Left lobe of liver (tissue), 2 donors: ENCODE data around the gene DDX1. TPM values are rescaled to one million over a fixed set of nuclear protein-coding genes. Genes with fewer than 3 reads are reported as not detected.
A peak's percentile ranks its signal among the peaks of the same experiment; 100 is the strongest.
"Not testable (repeated sequence)": the region's sequence is repeated elsewhere in the genome, so short reads cannot be mapped to it uniquely, and the experiment has no call there.

Experiments used
- ATAC-seq: fragments of 200-7000 bp; cut with Tn5 transposase; one replicate; pipeline ENCODE4 v1.9.1; 2020; ENCODE audit warnings: mild to moderate bottlenecking, moderate library complexity
- DNase-seq: peaks from one replicate; pipeline ENCODE4 v3.0.0-alpha.2; 2020; ENCODE audit warnings: low spot score
- total RNA-seq: library from RNA; stranded (reverse); gene quantifications from one replicate; pipeline ENCODE4 v1.2.1, GENCODE V29; 2021
- donor health status: DM: no; HTN: no; CAD: no; lungs with moderate emphysema.
- donor health status: DM: no; HTN: yes; CAD: no.

The DDX1 gene
- total RNA-seq, 1 donor from 2014 or later, result 33.0 TPM

DNA sequence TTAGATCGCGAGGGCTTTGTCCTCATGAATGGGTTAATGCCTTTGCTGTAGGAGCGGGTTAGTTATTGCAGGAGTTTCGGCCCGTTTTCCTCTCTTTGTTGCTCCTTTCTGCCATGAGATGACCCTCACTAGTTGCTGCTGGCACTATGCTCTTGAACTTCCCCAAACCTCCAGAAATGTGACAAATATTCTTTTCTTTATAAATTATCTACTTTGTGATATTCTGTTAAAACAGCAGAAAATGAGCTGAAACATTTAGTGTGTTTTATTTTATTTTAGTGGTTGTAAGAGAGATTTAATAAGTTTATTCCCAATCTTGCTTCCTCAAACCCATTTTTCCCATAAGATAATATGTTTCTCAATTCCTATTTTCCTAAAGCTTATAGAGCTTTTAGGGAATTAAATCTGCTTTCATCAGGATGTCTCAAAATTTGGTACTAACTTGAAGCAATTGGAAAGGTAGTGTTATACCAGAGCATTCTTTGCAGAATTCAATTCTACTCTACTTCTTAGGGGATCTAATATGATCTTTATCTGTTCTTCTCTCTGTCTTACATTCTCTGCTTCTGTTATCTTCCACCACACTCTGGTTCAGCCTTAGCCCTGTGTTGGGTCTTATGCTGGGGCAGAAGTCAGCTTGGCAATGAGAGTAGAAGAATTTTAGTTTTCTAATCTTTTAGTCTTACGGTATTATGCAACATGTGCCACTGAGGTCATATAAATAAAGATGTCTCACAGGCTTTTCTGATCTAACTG is 23.1 kb downstream of the DDX1 start:
- DNase-seq (no peak), ATAC-seq (peak; percentile 56)

DNA sequence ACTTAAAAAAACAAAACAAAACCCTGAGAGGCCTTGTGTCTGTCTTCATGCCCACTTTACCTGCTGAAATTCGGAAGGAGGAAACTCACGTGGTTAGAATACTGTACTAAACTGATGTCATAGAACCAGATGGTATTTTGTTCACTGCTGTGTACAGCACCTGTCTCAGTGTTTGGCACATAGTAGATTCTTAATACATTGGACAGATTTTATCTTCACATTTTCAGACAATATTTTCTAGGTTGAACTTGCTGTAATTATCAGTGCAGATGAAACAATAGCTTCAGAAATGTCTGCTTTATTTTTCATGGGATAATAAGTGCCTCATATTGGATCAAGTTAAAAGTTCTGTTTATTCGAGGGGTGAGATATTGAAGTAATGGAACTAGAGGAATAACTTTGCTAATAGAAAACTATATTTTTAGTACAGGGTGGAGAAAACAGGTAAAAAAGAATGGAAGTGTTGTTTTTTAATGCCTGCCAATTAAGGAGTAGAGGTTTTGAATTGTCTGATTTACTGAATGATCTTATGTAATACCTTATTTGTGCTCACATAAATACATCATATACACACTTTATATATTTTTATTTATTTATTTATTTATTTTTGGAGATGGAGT is 23.7 kb downstream of the DDX1 start:
- ATAC-seq, result no peak
- no peak for DNase-seq

DNA sequence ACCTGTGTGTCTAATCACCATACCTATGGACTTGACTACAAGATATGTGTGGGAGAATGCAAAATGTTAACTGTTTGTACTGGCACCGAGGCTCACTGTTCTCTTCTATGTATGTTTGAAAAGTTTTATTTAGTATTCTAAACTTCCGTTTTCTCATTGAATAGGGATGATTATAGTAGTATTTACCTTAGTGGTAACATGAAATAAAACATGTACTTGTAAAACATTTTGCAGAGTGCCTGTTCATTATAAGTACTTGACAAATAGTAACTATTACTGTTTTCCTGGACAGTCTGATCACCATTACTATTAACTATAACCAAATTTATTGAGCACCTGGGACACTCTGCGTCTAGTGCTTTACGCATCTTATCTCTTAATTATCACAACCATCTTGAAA is 24.8 kb downstream of the DDX1 start:
- no peak for ATAC-seq
- DNase-seq, result no peak

DNA sequence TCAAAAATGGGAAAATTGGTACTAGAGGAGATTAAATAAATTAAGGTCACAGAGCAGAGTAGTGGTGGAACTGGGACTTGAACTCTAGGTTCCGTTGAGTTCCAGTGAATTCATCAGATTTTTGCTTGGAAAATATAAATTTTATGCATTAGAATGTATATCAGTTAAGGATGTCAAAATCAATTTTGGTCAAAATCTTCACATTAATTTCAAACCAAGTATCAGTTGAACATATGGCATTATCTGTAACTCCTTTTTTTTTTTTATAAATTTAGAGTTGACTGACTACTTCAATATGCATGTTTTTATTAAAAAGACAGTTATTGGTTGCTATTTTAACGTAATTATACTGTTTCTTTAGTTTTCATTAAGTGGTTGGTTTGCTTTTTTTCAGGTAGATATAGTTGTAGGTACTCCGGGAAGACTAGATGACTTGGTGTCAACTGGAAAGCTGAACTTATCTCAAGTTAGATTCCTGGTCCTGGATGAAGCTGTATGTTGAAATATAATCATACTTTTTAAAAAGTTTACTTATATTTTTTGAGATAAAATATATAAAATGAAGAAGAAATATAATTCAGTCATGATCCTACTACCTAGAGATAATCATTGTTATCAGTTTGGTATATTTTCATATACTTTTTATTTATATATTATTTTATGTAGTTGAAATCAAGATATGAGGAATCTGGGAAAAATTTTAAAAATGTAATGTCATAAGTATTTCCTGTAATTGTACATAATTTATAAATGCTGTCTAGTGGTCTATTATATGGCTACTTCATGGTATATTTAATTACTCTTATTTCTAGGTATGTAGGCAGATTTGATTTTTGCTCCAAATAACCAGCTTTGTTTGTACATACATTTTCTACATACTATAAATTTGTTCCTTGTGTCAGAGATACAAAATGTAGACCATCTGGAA is 25.4 kb downstream of the DDX1 start:
- no peak for DNase-seq
- no peak for ATAC-seq

GRCh38 chr2:15617778-15618448 is 26.2 kb downstream of the DDX1 start:
- DNase-seq (no peak), ATAC-seq (no peak)

DNA sequence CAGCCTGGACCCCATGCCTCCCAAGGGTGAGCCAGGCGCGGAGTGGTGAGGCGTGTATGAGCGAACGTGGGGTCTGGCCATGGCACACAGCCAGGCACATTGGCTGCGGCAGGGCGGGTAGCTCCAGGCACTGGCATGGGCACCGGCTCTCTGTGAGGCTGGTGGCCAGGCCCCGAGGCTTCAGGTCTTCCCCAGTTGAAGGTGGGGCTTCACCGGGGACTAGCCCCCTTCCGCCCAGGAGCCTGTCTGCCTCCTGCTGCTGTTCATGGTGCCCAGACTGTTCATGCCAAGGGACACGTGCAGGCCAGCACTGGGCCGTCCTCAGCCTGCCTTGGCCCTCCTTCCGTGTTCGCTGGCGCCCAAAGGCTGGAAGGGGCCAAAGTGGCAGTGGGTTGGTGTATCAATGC is 26.8 kb downstream of the DDX1 start:
- ATAC-seq (no peak), DNase-seq (no peak)

DNA sequence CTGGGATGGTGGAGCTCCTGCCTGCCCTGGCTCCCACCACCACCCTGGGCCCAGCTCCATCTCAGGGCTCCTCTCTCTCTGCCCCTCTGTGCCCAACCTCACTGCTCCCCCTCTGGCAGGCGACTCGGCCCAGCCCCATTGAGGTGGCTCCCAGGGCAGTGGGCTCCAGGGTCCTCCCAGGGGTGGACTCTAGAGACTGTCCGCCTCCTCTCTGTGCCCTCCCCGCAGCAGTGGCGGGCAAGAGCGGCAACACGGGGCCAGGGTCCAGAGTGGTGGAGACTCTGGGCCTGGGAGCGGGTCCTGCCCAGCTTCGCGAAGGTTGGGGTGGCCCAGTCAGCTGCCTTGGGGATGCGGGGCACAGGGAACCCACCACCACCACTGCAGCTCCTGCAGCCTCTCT is 27.4 kb downstream of the DDX1 start:
- ATAC-seq (no peak), DNase-seq (no peak)

- DNase-seq (no peak), ATAC-seq (no peak)
Measured at GRCh38 chr2:15619510-15619909, 27.8 kb downstream of the DDX1 start.

DNA sequence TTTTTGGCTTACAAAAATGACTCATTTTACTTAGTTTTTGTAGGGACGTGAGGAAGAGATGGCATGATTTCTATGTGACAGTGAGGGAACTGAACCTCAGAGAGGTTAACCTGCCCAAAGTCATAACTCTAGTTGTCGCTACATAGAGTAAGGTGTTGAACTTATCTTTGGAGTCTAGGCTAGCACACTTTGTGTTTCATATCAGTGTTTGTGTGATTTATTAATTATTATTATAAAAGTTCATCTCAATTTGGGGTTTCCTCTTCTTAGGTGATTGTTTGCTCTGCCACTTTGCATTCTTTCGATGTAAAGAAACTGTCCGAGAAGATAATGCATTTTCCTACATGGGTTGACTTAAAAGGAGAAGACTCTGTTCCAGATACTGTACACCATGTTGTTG is 28.3 kb downstream of the DDX1 start:
- ATAC-seq (no peak), DNase-seq (no peak)

DNA sequence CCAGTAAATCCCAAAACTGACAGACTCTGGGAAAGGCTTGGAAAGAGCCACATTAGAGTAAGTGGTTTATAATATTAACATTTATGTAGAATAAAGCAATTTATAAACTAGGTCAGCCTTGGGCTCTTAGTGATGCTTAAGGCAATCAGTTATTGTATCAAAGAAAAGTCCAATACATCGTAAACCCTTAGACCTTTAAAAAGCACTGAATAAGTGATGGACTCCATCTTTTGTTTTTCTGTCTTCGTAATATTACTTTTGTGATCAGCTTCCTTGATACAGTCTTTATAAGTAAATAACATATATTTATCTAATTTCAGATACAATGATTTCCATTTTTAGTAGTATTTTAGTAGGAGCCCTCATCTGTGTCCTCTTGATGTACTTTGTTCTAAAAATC is 28.7 kb downstream of the DDX1 start:
- ATAC-seq (no peak), DNase-seq (no peak)

GRCh38 chr2:15620857-15621471 is 29.3 kb downstream of the DDX1 start:
- DNase-seq, result no peak
- ATAC-seq, result no peak

- not testable (repeated sequence) for DNase-seq, ATAC-seq
Measured at GRCh38 chr2:15621472-15621870, 29.8 kb downstream of the DDX1 start.

DNA sequence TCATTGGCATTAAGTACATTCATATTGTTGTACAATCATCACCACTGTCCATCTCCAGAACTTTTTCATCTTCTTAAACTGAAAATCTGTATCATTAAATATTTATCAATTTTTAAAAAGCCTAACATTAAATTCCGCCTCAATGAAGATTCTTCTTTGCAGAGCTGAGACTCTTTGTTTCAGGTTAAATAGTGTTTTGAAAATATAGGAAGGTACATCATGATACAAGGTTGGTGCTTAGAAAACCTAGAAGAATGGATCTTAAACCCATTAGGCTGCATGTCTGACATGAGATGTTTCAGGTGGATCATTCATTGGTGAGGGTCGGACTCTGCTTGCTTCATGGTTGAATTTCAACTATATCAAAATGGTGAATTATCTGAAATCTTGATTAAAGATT is 30.5 kb downstream of the DDX1 start:
- no peak for ATAC-seq

GRCh38 chr2:15622614-15623480 is 31.2 kb downstream of the DDX1 start:
- ATAC-seq (no peak), DNase-seq (no peak)

More for the DNA sequence above, 30.5 kb downstream of the DDX1 start:
- no peak for DNase-seq

- ATAC-seq, result no peak
- no peak for DNase-seq
Measured at GRCh38 chr2:15623481-15623796, 31.8 kb downstream of the DDX1 start.

DNA sequence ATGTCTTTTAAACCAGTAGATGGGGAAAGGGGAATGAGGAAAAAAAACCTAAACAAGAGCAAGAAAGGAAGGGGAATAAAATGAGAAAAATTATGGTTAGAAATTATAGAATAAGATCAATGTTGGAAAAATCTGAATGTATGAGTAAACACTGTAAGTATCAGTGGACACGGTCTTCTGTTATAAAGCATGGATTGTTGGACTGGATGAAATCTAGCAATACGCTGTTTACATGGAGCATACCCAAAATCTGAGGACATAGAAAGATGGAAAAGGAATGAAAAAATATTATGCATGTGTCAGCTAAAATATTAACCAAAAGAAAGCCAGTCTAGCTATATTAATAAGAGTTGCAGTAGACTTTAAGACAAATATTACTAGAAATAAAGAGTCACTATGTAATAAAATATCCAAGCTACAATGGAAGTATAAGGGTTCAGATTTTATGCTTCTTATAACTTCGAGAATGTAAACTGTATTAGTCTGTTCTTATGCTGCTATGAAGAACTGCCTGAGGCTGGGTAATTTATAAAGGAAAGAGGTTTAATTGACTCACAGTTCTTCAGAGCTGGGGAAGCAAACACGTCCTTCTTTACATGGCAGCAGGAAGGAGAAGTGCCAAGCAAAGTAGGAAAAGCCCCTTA is 32.4 kb downstream of the DDX1 start:
- no peak for DNase-seq
- ATAC-seq, result no peak

DNA sequence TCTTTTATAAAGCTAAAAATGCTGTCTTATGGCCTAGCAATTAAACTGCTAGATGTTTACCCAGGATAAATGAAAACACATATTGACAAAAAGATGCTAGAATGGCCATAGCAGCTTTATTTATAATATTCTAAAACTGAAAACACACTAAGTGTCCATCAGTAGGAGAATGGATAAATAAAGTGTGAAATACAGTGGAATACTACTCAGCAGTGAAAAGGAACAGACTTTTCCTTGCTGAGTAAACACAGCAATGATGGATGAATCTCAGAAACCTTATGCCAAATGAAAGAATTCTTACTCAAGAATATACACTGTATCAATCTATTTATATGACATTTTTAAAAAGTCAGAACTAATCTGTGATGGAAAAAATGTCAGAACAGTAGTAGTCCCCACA is 33.2 kb downstream of the DDX1 start:
- DNase-seq (no peak), ATAC-seq (no peak)

DNA sequence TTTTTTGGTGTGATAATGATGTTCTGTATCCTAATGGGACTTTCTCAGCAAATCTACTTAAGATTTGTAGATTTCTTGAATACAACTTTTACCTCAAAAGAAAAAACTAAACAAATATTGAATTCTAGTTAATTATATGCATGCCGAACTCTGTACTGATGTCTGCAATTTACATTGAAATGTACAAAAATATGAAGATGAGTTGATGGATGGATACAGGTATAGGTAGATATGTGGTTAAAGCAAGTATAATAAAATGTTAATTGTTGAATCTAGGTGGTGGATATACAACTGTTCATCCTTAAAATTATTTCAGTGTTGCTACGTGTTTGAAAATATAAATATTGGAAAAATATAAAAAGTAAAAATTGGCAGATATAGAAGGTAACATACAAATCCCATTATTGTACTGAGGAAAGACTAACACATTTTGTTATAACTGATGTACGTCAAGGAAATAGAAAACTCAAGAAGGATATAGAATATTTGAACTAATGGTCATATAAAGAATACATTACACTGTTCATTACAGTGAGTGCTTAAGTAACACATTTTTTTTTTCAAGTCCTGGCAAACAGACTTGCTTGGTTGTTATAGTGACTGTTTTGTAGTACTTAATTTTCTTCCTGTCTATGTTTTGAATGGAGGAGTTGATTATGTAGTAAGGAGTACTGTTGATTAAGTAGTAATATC is 33.8 kb downstream of the DDX1 start:
- ATAC-seq, result no peak
- no peak for DNase-seq

- DNase-seq (no peak), ATAC-seq (no peak)
Measured at GRCh38 chr2:15626126-15626525, 34.5 kb downstream of the DDX1 start.
